HepG2 (cell line): ENCODE results near the gene P2RX7. TPM values are rescaled to one million over a fixed set of nuclear protein-coding genes. Genes with fewer than 3 reads are reported as not detected.
A peak's percentile ranks its signal among the peaks of the same experiment; 100 is the strongest.

Experiments used
- EP300 ChIP-seq, 3 experiments: sonication (generic) in 1 of 3; formaldehyde crosslinking in 1 of 3; IDR thresholded peaks; 2 replicates each; pipeline versions ENCODE4 v1.5.1 to v1.6.1; 2011 to 2020; ENCODE audit warnings: low read depth in 2 of 3, low read length in 2 of 3, borderline replicate concordance in 1 of 3, improper control_type of control experiment in 1 of 3, mild to moderate bottlenecking in 1 of 3, missing genetic modification reagents in 1 of 3, moderate library complexity in 1 of 3
- GABPA ChIP-seq, 2 experiments: IDR thresholded peaks; 2 replicates each; pipeline ENCODE4 v1.6.1; 2011 to 2016; ENCODE audit warnings: low read depth in 2 of 2, low read length in 1 of 2, missing biosample characterization in 1 of 2, missing genetic modification characterization in 1 of 2
- PAX8 ChIP-seq: sonication (generic); formaldehyde crosslinking; IDR thresholded peaks from 2 replicates; pipeline ENCODE4 v1.8.0; 2022; ENCODE audit warnings: mild to moderate bottlenecking, missing genetic modification reagents, borderline replicate concordance
- RBM39 ChIP-seq: fragments of 200-400 bp; formaldehyde crosslinking; IDR thresholded peaks from one replicate; pipeline ENCODE4 v1.6.1; 2018; ENCODE audit warnings: antibody characterized with exemption, mild to moderate bottlenecking, low read depth, low read length; ENCODE audit not compliant: poor library complexity, severe bottlenecking
- SP140L ChIP-seq: sonication (generic); formaldehyde crosslinking; IDR thresholded peaks from 2 replicates; pipeline ENCODE4 v1.4.0; 2020; ENCODE audit warnings: missing genetic modification reagents, borderline replicate concordance
- SRSF4 ChIP-seq: fragments of 200-400 bp; formaldehyde crosslinking; IDR thresholded peaks from one replicate; pipeline ENCODE4 v1.6.1; 2018; ENCODE audit warnings: mild to moderate bottlenecking, low read depth, low read length, moderate library complexity; ENCODE audit not compliant: poor library complexity, severe bottlenecking
- SYNCRIP ChIP-seq: fragments of 200-400 bp; formaldehyde crosslinking; IDR thresholded peaks from 2 replicates; pipeline ENCODE4 v1.6.1; 2018; ENCODE audit warnings: mild to moderate bottlenecking, low read depth, low read length; ENCODE audit not compliant: insufficient read depth
- USF2 ChIP-seq, 2 experiments: sonication (generic) in 1 of 2; formaldehyde crosslinking in 1 of 2; IDR thresholded peaks; 2 replicates each; pipeline versions ENCODE4 v1.5.1 to v1.6.1; 2011 to 2020; ENCODE audit warnings: borderline replicate concordance in 1 of 2, low read depth in 1 of 2, low read length in 1 of 2, mild to moderate bottlenecking in 1 of 2, missing genetic modification reagents in 1 of 2, moderate library complexity in 1 of 2
- XBP1 ChIP-seq: sonication (generic); formaldehyde crosslinking; IDR thresholded peaks from 2 replicates; pipeline ENCODE4 v1.5.0; 2020; ENCODE audit warnings: missing genetic modification reagents
- ZBTB25 ChIP-seq: IDR thresholded peaks from 2 replicates; pipeline ENCODE4 v1.6.1; 2018; ENCODE audit warnings: missing genetic modification reagents
- ZFY ChIP-seq: sonication (generic); formaldehyde crosslinking; IDR thresholded peaks from 2 replicates; pipeline ENCODE4 v1.4.0; 2020; ENCODE audit warnings: missing genetic modification reagents
- ZNF383 ChIP-seq: sonication (generic); formaldehyde crosslinking; IDR thresholded peaks from 2 replicates; pipeline ENCODE4 v1.4.0; 2020; ENCODE audit warnings: missing genetic modification reagents, mild to moderate bottlenecking, borderline replicate concordance
- ZNF460 ChIP-seq: sonication (generic); formaldehyde crosslinking; IDR thresholded peaks from 2 replicates; pipeline ENCODE4 v1.5.1; 2020; ENCODE audit warnings: missing genetic modification reagents, mild to moderate bottlenecking, borderline replicate concordance
- ZNF704 ChIP-seq: sonication (generic); formaldehyde crosslinking; IDR thresholded peaks from 2 replicates; pipeline ENCODE4 v1.8.1; 2023; ENCODE audit warnings: mild to moderate bottlenecking, inconsistent platforms, moderate library complexity, missing genetic modification reagents, borderline replicate concordance
- polyA plus RNA-seq, 8 experiments: library from polyadenylated mRNA; depleted of rRNA in 3 of 8; stranded (reverse) in 7 of 8; unstranded in 1 of 8; fragments of >200 nt; fragmentation: Illumina TruSeq in 4 of 8; extraction: Trizol in 4 of 8; gene quantifications; 2 replicates each; pipeline versions ENCODE4 v1.2.1 to v1.2.3, GENCODE V29; 2011 to 2016; ENCODE audit warnings: low read depth in 4 of 8, missing spikeins in 1 of 8, mixed read lengths in 1 of 8; ENCODE audit not compliant: insufficient read depth in 1 of 8
- total RNA-seq, 5 experiments: library from RNA; depleted of rRNA; stranded (reverse); fragments of >200 nt; fragmentation: Illumina TruSeq; extraction: Trizol; gene quantifications; 2 replicates each; pipeline ENCODE4 v1.2.3, GENCODE V29; 2016; ENCODE audit warnings: low read depth in 1 of 5
- TF ChIP-seq, protein P1 (sequence below): sonication (generic); formaldehyde crosslinking; IDR thresholded peaks from 2 replicates; pipeline ENCODE4 v1.4.0; 2020; ENCODE audit warnings: missing genetic modification reagents

Gene P2RX7
- total and polyA plus RNA-seq, 2 of the 13 experiments (the other 11 are each of a cell fraction or from before 2014, with no cell fraction given): 0.13 to 0.73 TPM

DNA sequence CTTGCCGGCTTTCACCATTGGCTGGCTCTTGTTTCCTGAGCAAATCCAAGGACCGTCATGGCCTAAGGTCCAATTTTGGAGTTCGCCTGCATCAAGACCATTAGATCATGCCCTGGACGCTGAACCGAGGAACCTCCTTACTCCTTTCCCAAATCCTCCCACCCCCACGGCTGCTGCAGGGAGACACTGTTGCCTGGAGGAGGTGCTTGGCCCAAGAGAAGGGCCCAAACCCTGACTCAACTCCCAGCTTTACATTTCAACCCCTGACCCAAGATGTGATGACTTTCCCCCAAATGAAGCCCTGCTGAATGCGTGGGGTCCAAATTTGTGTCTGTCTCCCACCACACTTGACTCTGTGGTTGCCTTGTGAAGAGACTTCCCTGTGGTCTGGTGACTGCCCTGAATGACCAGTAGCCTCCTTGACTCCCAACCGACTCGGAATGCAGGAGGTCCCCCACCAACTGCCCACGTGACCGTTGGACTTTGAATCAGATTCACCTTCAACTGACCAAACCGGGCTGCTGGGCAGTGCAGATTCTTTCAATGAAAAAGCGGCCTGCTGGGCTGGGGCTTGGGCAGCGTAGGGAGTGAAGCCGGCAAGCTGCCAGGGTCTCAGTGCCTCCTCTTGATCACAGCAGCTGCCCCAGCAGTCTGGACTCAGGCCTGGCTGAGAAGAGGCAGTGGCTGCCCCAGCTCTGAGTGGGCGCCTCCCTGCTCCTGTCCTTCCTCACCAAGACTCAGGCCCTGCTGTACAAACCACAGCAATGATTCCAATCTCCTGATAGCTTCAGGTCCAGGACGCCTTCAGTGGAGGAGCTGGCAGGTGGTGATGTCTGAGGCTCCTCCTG, 46.9 kb upstream of the P2RX7 start (continued):
- TF ChIP-seq XBP1 (no peak), SYNCRIP (no peak), ZBTB25 (CRISPR knock-in tag) (no peak), USF2 (IDR thresholded peaks at IDR 0.05; ENCODE audit: low read depth, low read length) (peak; percentile 77), USF2 (CRISPR knock-in tag; IDR thresholded peaks at IDR 0.05; ENCODE audit: borderline replicate concordance) (peak; percentile 87; the same call in 1 of the 2 replicates), ZNF383 (CRISPR knock-in tag) (no peak), GABPA (IDR thresholded peaks at IDR 0.05; ENCODE audit: low read depth, low read length) (no peak), GABPA (CRISPR knock-in tag; IDR thresholded peaks at IDR 0.05; ENCODE audit: low read depth) (no peak), SRSF4 (no peak), ZNF460 (CRISPR knock-in tag) (no peak), ZFY (CRISPR knock-in tag) (0 out of 2 replicates have a peak, but pooled peaks have one; percentile 24), RBM39 (no peak), ZNF704 (CRISPR knock-in tag) (no peak), PAX8 (no peak), SP140L (no peak), EP300 (IDR thresholded peaks at IDR 0.05; ENCODE audit: low read depth in 2 of 2, low read length in 2 of 2) (no peak), EP300 (CRISPR knock-in tag; IDR thresholded peaks at IDR 0.05; ENCODE audit: borderline replicate concordance) (no peak)
- TF ChIP-seq, protein P1, sequence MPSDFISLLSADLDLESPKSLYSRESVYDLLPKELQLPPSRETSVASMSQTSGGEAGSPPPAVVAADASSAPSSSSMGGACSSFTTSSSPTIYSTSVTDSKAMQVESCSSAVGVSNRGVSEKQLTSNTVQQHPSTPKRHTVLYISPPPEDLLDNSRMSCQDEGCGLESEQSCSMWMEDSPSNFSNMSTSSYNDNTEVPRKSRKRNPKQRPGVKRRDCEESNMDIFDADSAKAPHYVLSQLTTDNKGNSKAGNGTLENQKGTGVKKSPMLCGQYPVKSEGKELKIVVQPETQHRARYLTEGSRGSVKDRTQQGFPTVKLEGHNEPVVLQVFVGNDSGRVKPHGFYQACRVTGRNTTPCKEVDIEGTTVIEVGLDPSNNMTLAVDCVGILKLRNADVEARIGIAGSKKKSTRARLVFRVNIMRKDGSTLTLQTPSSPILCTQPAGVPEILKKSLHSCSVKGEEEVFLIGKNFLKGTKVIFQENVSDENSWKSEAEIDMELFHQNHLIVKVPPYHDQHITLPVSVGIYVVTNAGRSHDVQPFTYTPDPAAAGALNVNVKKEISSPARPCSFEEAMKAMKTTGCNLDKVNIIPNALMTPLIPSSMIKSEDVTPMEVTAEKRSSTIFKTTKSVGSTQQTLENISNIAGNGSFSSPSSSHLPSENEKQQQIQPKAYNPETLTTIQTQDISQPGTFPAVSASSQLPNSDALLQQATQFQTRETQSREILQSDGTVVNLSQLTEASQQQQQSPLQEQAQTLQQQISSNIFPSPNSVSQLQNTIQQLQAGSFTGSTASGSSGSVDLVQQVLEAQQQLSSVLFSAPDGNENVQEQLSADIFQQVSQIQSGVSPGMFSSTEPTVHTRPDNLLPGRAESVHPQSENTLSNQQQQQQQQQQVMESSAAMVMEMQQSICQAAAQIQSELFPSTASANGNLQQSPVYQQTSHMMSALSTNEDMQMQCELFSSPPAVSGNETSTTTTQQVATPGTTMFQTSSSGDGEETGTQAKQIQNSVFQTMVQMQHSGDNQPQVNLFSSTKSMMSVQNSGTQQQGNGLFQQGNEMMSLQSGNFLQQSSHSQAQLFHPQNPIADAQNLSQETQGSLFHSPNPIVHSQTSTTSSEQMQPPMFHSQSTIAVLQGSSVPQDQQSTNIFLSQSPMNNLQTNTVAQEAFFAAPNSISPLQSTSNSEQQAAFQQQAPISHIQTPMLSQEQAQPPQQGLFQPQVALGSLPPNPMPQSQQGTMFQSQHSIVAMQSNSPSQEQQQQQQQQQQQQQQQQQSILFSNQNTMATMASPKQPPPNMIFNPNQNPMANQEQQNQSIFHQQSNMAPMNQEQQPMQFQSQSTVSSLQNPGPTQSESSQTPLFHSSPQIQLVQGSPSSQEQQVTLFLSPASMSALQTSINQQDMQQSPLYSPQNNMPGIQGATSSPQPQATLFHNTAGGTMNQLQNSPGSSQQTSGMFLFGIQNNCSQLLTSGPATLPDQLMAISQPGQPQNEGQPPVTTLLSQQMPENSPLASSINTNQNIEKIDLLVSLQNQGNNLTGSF (CRISPR knock-in tag): 0 out of 2 replicates have a peak, but pooled peaks have one; percentile 23
